Measurements from ENCODE around the gene CUBN.

GRCh38 chr10:17146892-17147291, 17.3 kb upstream of the CUBN start:
- TF ChIP-seq CTCF (IDR thresholded peaks at IDR 0.05) (no peak), POLR2A (IDR thresholded peaks at IDR 0.05) (no peak)
